ENCODE results near the gene ITPRIPL1.

The ITPRIPL1 gene

DNA sequence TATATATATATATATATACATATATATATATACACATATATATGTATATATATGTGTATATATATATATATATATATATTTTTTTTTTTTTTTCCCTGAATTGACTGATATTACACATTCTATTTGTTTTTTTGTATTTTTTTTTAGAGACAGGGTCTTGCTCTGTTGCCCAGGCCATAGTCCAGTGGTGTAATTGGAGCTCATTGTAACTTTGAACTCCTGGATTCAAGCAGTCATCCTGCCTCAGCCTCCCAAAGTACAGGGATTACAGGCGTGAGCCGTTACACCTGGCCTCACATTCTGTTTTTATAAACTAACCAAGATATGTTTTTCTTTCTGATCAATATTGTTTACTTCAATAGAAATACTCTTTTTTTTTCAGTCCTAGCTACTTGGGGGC, 36.6 kb downstream of the ITPRIPL1 start:
- DNase-seq, result no peak

DNA sequence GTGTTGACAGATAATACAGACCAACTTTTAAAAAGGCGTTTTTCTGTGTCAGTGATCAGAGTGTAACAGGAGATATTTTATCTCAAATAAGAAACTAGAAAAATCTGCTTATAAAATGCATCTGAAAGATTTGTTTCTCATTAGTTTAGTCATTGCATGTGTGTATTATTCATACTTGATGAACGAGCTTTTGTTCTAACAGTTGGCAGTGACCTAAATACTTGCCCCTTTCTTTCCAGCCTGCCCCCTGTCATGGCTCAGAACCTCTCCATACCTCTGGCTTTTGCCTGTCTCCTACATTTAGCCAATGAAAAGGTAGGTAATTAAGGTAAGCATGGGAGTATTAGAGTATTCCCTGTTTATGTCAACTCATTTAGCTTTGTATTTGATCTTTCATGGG, 44.1 kb downstream of the ITPRIPL1 start:
- DNase-seq, result no peak

DNA sequence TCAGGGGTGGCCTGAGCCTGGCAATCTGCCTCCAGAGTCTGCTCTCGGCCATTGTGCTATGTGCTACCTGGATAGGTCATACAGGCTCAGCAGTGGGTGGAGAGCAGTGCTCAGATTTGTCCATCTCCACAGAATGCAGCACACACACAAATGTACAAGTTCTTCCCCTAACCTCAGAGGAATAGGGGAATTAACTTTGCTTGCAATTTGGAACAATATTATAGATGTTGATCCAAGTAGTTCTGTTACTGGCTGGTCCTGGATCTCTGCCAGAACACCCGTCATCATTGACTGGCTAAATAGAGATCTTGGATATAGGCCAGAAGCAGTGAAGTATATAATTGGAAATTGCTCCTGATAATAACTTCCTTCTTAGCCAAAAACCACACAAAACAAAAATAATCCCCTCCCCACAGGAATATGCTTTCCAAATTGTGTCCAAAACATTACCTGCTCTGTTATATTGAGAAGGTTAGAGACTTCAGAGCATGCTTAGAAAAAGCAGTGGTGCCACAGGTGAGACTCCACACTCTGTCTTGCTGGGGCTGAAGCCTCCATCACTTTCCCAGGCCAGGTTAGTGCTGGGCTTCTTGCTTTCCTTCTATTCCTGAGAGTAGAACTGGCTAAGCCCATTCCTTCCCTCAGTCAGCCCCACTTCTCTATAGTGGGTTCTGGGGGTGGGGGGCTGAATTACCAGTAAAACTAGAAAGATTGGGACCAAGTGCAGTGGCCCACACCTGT, 49.3 kb downstream of the ITPRIPL1 start:
- no peak for DNase-seq

Data from stimulated activated CD4-positive, alpha-beta T cell treated with anti-CD3 and anti-CD28 coated beads, Interleukin-15, amount 100 ng/mL, for 24 hours (primary cell).